GM12878 (cell line): ENCODE data around the gene COQ8B.

ENCODE experiments used
- ATF7 ChIP-seq: fragments of 450-650 bp; IDR thresholded peaks from 2 replicates; pipeline ENCODE4 v1.6.1; 2016; ENCODE audit warnings: low read depth, mild to moderate bottlenecking
- BCL11A ChIP-seq: IDR thresholded peaks from 2 replicates; pipeline ENCODE4 v1.6.1; 2011; ENCODE audit warnings: low read depth, low read length
- CTCF ChIP-seq, 3 experiments: IDR thresholded peaks in 2 of 3; conservative IDR thresholded peaks in 1 of 3; 2 replicates each; pipeline ENCODE4 v1.5.1; 2011; ENCODE audit warnings: low read depth in 3 of 3, low read length in 3 of 3, mild to moderate bottlenecking in 3 of 3, control low read depth in 2 of 3, moderate library complexity in 2 of 3, inconsistent platforms in 1 of 3, mixed read lengths in 1 of 3; ENCODE audit not compliant: control insufficient read depth in 2 of 3, insufficient read depth in 1 of 3; ENCODE audit errors: extremely low read depth in 1 of 3
- EP300 ChIP-seq, 2 experiments: fragments of 150-350 bp in 1 of 2; IDR thresholded peaks; 2 replicates each; pipeline ENCODE4 v1.6.1; 2011 to 2012; ENCODE audit warnings: low read depth in 2 of 2, low read length in 2 of 2, borderline replicate concordance in 1 of 2, improper control_type of control experiment in 1 of 2, inconsistent platforms in 1 of 2; ENCODE audit not compliant: control insufficient read depth in 1 of 2
- FOXK2 ChIP-seq: fragments of 450-650 bp; IDR thresholded peaks from 2 replicates; pipeline ENCODE4 v1.6.1; 2017; ENCODE audit warnings: mild to moderate bottlenecking, moderate library complexity
- NFYB ChIP-seq: IDR thresholded peaks from 2 replicates; pipeline ENCODE4 v1.6.1; 2011; ENCODE audit warnings: low read depth, mild to moderate bottlenecking, low read length, improper control_type of control experiment, moderate library complexity; ENCODE audit not compliant: insufficient read depth
- POLR2A ChIP-seq: IDR thresholded peaks from 2 replicates; pipeline ENCODE4 v1.6.1; 2011; ENCODE audit warnings: low read depth, mild to moderate bottlenecking, low read length
- POLR2AphosphoS5 ChIP-seq: IDR thresholded peaks from 2 replicates; pipeline ENCODE4 v1.6.1; 2011; ENCODE audit warnings: mild to moderate bottlenecking, low read length, inconsistent platforms
- PRDM15 ChIP-seq: fragments of 450-650 bp; formaldehyde crosslinking; IDR thresholded peaks from 2 replicates; pipeline ENCODE4 v1.4.0; 2020; ENCODE audit warnings: mild to moderate bottlenecking, moderate library complexity
- ZNF384 ChIP-seq: IDR thresholded peaks from 2 replicates; pipeline ENCODE4 v1.6.1; 2012; ENCODE audit warnings: low read depth, mild to moderate bottlenecking, low read length, improper control_type of control experiment, borderline replicate concordance

GRCh38 chr19:40705950-40706619 is 10.6 kb downstream of the COQ8B start:
- TF ChIP-seq CTCF (IDR thresholded peaks at IDR 0.05 in 2 of 3, conservative IDR thresholded peaks at IDR 0.05 in 1 of 3; ENCODE audit: control insufficient read depth in 2 of 3, extremely low read depth in 1 of 3, insufficient read depth in 1 of 3, low read depth in 3 of 3, low read length in 3 of 3) (no peak), ATF7 (no peak), ZNF384 (no peak), PRDM15 (CRISPR knock-in tag) (no peak), POLR2AphosphoS5 (no peak), NFYB (no peak), POLR2A (no peak), EP300 (IDR thresholded peaks at IDR 0.05; ENCODE audit: borderline replicate concordance in 1 of 2, control insufficient read depth in 1 of 2, low read depth in 2 of 2, low read length in 2 of 2) (no peak), BCL11A (no peak), FOXK2 (no peak)
